Bronchial epithelial cell (primary cell): ENCODE results near the gene SLC25A21. TPM values are rescaled to one million over a fixed set of nuclear protein-coding genes. Genes with fewer than 3 reads are reported as not detected.

ENCODE experiments used
- DNase-seq: peaks from one replicate; pipeline ENCODE4 v3.0.0-alpha.2; 2010; ENCODE audit warnings: low read depth
- FAIRE-seq: peaks from 2 replicates; lab custom pipeline; 2011; peaks lifted over from hg19 to GRCh38; lab: Jason Lieb, UNC
- H3K27me3 ChIP-seq: 2 replicates; pipeline ENCODE4 v1.5.1; 2011; ENCODE audit warnings: low read length; ENCODE audit not compliant: control insufficient read depth, insufficient read depth
- H3K36me3 ChIP-seq: 2 replicates; pipeline ENCODE4 v1.5.1; 2011; ENCODE audit warnings: low read length; ENCODE audit not compliant: control insufficient read depth, insufficient read depth
- H3K4me3 ChIP-seq: 2 replicates; pipeline ENCODE4 v1.5.1; 2011; ENCODE audit warnings: mild to moderate bottlenecking, low read depth, low read length, control low read depth
- total RNA-seq: library from RNA; depleted of rRNA; stranded (reverse); fragments of >200 nt; gene quantifications from 2 replicates; pipeline ENCODE4 v1.2.1, GENCODE V29; 2014
- TF ChIP-seq, protein P1 (sequence below): IDR thresholded peaks from 2 replicates; pipeline ENCODE4 v1.5.1; 2011; ENCODE audit warnings: mild to moderate bottlenecking, moderate library complexity, low read length, control low read depth, inconsistent platforms; ENCODE audit not compliant: insufficient read depth, severe bottlenecking

Gene SLC25A21
- total RNA-seq, 1 donor from 2014 or later = 0.53 TPM

DNA sequence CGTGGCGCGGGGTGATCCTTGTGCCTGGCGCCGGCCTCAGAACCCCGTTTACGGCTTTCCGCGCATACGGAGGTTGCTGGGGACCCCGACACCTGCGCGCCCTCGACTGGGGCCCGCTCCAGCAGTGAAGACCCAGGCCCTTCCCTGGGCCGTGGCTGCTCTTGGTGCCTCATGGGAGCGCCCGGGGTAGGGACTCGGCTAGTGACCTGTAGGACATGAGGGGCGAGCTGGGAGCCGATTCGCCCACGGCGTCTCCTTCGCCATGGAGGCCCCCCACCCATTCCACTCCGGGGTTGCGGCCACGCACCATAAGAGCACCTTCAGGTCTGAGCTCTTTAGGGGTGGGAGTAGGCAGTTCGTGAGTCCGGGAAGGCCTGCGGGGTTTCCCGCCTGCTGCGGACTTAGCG, 525.0 kb downstream of the SLC25A21 start:
- FAIRE-seq (no peak), DNase-seq (no peak)
- Histone ChIP-seq H3K27me3 (no peaks in the 10 kb centered on the region), H3K36me3 (no peaks in the 10 kb centered on the region), H3K4me3 (peak overlapping the region; percentile 59)
- TF ChIP-seq, protein P1, sequence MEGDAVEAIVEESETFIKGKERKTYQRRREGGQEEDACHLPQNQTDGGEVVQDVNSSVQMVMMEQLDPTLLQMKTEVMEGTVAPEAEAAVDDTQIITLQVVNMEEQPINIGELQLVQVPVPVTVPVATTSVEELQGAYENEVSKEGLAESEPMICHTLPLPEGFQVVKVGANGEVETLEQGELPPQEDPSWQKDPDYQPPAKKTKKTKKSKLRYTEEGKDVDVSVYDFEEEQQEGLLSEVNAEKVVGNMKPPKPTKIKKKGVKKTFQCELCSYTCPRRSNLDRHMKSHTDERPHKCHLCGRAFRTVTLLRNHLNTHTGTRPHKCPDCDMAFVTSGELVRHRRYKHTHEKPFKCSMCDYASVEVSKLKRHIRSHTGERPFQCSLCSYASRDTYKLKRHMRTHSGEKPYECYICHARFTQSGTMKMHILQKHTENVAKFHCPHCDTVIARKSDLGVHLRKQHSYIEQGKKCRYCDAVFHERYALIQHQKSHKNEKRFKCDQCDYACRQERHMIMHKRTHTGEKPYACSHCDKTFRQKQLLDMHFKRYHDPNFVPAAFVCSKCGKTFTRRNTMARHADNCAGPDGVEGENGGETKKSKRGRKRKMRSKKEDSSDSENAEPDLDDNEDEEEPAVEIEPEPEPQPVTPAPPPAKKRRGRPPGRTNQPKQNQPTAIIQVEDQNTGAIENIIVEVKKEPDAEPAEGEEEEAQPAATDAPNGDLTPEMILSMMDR = no peak

DNA sequence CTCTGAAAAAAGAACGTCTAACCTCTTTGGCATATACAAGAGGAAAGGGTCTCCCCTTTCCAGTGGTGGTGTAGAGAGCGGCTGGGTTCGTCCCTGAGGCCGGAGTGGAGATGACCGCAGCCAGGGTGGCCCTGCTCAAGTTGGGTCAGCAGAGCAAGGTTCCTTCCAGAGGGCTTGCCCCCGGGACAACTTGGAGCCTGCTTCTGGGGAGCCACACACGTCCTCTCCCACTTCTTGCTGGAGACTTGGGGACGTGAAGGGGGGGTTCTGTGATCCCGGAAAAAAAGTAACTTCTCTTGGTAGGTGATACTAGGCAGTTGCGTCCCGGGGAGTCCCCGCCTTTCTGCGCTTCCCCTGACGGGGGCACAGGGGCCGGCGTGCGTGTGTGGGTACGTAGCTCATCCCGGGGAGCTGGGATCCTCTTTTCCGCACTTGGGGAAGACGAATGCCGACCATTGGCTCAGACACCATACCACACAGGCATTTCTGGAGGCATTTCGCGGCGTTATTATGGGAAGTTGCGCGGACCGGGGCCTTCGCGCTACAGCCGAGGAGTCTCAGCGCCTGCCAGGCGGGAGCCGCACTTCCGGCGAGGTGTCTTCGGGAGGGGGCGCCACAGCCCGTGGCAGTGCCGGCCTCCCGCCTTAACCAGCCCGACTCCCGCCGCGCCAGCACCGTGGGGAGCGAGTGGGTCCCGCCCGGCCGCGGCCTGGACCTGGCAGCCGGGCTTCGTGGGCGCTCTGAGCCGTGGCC, 525.6 kb downstream of the SLC25A21 start:
- Histone ChIP-seq H3K36me3 (no peaks in the 10 kb centered on the region), H3K27me3 (no peaks in the 10 kb centered on the region), H3K4me3 (peak overlapping the region; percentile 59)
- DNase-seq (no peak), FAIRE-seq (no peak)
- TF ChIP-seq, protein P1 = peak; percentile 79

DNA sequence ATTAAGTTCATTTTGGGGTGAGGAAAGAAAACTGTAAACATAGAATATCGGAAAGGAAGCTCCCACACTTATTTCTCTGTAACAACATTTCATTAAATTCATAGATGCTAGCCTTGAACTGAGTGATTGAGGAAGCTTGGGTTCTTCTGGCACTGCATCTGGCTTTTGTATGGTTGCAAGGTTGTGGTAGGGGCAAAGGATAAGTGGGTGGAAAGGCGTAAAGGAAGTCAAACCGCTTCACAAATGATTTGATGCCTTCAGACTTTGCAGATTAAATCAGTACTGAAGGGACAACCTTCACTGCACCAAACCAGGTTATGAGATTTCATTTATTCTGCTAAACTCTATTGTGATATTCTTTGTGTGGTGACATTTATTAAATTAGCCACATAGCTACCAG, 538.8 kb downstream of the SLC25A21 start:
- TF ChIP-seq, protein P1 = no peak
- H3K27me3 ChIP-seq = no peaks in the 10 kb centered on the region
- no peak for DNase-seq
- no peak overlapping the region for H3K4me3 ChIP-seq
- no peaks in the 10 kb centered on the region for H3K36me3 ChIP-seq
- no peak for FAIRE-seq

Other genes starting within 250 kb of the SLC25A21 start
- gene MIPOL1, start 25.3 kb upstream of the SLC25A21 start, total RNA-seq = 11.1 and 16.6 TPM in 2 replicates